GM15510 (cell line): ENCODE measurements around the gene SLC29A1.

Source experiments
- POLR2A ChIP-seq: IDR thresholded peaks from 3 replicates; pipeline ENCODE4 v1.6.1; 2011; ENCODE audit warnings: borderline replicate concordance; ENCODE audit not compliant: insufficient read length; ENCODE audit errors: extremely low read depth

SLC29A1 gene

DNA sequence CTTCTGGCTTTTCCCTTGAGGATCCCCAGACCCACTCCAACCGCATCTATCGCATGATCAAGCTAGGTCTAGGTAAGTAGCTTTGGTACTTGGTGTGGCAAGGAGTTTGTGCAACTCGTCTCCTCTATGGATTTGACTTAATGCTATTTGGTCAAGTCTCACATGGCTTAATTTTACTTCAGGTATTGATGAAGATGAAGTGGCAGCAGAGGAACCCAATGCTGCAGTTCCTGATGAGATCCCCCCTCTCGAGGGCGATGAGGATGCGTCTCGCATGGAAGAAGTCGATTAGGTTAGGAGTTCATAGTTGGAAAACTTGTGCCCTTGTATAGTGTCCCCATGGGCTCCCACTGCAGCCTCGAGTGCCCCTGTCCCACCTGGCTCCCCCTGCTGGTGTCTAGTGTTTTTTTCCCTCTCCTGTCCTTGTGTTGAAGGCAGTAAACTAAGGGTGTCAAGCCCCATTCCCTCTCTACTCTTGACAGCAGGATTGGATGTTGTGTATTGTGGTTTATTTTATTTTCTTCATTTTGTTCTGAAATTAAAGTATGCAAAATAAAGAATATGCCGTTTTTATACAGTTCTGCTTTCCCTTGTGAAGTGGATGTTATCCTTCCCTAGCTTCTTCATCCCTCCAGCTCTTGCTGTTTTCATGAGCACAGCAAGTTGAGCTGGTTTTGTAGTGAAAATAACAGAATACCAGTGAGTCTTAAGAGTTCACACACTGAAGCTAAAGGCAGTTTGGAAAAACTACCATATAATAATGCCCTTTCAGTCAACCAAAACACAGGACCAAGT, 30.1 kb downstream of the SLC29A1 start:
- no peak for TF ChIP-seq POLR2A

DNA sequence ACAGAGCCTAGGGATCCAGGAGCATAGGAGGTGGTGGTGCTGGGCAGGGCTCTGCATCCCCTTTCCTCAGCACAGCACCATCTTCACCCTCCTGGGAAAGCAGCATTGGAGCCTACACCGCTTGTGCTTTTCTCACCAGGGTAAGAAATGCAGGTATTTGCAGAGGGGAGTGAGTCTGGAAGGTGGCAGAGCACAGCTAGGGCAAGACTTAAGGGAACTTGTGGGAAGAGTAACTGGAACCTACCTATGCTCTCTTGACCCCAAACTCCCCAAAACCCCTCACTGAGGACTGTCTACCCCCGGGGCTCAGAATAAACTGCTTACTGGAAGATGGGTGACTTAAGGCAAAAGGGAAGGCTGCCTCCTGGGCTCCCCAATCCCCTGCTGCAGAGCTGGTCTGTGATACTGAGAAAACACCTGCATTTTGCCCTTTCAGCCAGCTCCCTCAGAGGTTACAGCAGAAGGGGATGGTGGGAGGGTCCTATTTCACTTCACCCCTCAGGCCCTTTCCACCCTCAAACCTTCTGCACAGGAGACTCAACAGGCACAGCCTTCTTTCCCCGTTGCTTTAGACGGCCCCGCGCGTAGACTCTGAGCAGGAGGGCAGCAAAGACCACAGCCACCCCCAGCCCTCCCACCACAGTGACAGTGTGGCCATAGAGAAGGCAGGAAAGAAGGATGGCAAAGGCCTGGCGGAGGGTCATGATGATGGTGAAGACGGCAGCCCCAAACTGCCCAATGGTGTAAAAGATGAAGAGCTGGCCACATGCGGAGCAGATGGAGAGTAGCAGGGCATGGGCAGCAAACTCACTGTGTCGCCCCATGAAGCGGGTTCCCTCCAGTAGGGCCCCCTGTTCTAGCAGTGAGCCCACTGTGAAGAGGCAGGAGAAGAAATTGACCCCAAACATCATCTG, 31.1 kb downstream of the SLC29A1 start:
- TF ChIP-seq POLR2A = peak; percentile 41

DNA sequence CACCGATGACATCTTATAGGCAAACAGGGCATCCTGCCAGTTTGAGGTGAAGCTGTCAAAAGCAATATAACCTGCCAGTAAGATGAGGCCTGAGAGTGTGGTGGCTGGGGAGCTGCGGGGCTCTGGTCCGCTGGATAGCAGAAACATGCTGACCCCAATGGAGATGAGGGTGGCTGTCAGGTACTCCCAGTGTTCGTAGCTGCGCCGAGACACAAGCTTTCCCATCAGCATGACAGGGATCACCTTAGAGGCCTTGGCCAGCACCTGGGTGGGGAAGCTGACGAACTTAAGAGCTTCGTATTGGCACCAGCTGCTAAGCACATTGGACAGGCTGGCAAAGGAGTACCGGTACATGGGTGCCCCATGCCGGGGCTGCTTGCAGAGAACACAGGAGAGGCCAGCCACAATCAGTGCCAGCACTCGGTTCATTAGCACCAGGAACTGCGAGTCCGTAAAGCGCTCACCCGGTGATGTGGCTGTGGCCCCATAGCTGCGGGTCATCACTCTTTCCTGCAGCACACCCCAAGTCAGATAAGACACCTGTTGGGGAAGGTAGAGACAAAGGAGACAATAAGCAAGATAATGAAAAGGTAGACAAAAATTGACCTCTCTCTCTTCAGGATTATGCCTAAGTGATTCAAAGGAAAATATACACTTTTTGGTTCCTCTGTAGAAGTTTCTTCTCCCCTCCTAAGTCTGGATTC, 31.9 kb downstream of the SLC29A1 start:
- peak; percentile 38 for TF ChIP-seq POLR2A

DNA sequence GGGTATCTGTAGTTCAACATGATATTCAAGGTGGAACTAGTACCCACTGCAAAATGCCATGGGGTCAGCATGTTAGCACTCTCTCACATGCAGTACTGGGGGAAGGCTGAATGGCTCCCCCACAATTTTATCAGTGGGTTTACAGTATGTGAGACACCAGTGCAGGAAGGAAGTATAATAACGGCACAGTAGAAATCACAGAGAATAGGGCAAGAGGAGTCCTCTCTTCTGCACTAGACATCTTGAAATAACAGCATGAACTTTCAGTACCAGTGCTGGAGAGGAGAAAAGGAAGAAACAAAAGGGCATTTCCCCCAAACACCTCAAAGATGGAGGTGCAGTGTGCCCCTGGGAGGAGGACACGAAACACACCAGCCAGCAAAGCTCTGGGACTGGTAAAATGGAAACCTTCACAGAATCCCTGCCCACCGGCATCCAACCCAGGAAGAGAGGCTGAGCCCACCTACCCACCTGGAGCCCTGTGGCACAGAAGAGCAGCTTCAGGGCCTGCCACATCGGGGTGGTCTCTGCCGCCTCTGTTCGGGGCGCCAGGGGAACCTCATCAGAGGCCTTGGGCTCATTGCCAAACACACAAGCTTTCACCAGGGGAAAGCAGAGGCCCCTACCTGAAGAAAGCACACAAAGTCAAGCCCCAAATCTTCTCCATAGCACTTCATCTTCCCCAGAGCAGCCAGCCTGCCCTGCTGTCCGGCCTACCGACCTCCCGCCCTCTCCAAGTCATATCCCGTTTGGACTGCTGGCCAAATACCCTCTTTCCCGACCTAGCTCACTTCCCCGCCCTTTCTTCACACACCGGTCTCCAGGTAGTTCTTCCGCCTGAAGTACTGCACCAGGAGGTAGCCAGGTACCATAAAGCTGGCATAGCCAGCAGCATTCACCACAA, 32.7 kb downstream of the SLC29A1 start:
- no peak for TF ChIP-seq POLR2A

DNA sequence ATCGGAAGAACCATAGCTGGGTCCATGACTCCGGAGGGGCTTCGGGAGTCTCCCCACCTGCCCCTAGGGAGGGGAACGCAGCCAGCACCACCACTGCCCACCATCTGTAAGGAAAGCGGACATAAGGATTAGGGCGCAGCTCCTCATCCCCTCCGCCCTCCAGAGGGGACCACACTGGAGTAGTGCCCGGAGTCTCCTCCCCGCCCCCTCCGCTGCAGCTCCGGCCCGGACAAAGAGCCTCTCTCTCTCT, 33.3 kb downstream of the SLC29A1 start:
- no peak for TF ChIP-seq POLR2A

DNA sequence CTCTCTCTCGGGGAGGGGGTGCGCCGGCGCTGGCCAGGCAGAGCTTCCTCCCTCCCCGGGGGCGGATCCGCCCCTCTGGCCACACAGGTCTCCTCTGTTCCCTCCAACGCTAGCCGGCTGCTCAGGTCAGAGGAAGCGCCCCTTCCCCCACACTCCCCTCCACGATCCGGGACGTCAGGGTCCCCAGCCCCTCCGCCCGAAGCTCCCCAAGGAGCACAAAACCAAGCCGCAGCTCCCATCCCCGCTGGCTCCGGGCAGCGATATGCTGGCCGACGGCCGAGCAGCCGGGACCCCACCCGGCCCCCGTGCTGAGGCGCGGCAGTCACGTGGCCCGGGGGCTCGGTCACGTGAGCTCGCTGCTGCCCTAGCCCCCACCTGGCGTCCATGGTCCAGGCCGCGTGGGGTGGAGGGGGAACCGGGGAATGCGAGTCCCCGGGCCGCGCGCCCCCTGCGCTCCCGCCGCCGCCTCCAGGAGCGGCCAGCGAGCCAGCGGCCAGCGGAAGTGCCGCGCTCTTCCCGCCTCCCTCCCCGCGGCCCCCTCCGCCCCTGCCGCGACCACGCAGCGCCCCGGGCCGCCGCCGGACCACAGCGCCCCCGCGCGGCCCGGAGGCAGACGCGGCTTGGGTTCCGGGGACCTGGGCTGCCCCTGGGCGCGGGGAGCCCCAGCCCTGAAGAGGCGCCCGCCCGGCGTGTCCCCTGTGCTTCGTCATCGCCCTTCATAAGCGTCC, 33.8 kb downstream of the SLC29A1 start, which contains the start of gene SLC35B2:
Gene SLC35B2 (minus strand): TSS at position 504 of the 728 bp plus-strand sequence. CDS start 118 bp downstream, at position 386.
- TF ChIP-seq POLR2A = peak; percentile 70

DNA sequence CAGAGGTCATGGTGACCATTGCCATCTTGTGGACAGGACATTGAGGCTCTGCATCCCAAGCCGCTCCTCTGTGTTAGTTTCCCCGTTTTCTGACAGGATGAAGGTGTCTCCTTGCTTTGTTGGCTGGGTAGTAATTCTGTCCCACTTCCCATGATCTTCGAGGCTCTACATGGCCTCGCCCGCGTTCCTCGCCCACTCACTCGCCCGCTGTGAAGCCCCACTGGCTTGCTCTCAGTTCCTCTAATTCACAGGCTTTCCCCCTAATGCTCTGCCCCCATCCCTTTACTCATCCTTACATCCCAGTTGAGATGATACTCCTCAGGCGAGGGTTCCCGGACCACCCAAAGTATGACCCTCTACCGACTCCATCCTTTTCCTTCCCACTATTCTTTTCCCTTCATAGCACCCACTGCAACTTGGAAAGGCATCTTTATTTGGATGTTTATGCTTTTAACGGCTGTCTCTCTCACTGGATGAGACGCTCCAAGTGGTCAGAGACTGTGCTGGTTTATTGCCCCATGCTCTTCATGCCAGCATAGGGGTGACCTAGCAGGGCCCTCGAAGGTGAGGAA, 34.4 kb downstream of the SLC29A1 start:
- TF ChIP-seq POLR2A = no peak

DNA sequence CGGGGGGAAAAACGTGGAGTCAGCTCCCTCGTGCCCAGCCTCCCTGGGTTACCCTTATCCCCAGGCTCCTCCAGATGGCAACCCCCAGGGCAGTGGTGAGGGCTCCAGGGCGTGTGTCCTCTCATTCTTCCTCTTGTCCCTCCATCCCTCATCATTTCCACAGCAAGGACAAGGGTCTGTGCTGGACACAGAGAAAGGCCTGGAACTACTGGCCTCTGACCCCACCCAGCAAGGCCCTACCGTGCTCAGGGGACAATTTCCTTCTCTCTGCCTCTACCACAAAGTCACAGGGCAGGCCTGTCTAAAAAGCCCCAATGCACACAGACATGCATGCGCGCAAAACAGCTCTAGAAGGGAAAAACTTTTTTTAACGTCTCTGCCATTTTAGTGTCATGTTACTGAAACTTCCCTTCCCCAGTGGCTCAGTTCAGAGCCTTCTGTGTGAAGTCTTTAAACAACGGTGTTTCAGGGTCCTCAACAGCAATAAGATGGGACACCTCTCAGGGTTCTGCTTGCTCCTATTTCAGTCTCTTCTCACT, 35.0 kb downstream of the SLC29A1 start:
- TF ChIP-seq POLR2A = no peak

DNA sequence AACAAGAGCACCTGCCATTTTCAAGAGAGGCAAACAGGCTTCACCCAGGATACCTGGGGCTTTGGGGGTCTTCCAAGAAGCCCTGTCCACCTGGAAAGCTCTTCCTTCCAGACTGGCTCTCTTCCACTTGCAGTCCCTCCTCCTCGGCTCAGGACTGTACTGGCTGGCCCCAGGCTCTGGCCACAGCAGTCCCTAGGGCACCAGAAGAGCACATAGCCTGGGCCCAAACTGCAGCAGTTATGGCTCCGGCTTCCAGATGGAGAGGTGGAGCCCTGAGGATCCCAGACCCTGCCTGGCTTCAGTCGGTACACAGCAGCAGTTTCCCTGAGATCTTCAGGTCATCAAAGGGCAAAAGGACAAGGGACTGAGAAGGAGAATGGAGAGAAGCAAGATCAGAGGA, 35.5 kb downstream of the SLC29A1 start:
- no peak for TF ChIP-seq POLR2A

DNA sequence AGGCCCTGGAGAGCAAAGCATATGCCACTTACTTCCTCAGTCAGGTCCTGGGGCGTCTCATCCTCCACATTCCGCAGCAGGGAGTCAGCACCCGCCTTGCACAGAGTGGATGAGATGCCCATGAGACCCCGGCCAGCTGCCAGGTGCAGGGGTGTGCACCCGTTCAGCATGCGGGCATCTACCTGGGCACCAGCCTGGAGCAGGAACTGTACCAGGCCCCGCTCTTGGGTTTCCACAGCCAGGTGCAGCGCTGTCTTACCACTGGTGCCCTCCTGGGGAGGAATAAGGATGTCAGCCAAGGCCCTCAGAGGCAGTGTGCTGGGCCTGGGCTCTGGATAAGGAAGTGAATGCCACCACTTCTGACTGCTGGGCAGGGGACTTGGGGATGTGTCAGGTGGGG, 36.6 kb downstream of the SLC29A1 start:
- no peak for TF ChIP-seq POLR2A

DNA sequence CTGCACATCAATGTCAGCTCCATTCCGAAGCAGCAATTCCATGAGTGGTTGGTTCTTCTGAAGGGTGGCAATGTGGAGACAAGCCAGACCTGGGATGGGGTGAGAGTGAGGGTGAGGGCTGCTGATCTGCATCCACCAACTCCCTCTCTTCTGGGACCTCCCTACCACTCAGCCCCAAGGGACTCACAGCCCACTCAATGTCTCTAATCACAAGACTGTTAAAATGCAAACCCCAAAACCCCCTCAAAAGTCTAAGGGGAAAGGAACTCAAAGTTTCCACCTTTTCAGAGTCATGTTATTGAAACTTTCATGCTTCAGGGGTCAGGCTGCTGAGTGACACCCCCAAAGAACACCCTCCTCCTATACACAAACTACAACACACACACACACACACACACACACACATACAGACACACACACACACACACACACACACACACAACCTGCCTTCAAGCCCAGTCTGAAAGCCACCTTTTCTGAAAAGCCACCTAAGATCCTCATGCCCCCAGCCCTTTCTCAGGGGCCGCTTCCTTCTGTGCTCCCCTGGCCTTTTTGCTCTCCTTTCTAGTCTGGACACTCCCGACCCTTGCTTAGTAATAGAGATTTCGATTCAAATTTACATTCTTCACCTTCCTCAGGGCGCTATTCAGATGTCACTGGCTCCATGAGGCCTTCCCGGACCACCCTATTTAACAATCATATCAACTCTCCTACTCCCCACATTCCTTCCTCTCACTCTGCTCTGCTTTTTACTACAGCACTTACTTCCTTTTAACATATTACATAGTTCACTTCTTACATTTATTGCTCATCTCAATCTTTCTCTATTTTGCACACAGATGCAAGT, 37.3 kb downstream of the SLC29A1 start:
- peak; percentile 40 for TF ChIP-seq POLR2A

DNA sequence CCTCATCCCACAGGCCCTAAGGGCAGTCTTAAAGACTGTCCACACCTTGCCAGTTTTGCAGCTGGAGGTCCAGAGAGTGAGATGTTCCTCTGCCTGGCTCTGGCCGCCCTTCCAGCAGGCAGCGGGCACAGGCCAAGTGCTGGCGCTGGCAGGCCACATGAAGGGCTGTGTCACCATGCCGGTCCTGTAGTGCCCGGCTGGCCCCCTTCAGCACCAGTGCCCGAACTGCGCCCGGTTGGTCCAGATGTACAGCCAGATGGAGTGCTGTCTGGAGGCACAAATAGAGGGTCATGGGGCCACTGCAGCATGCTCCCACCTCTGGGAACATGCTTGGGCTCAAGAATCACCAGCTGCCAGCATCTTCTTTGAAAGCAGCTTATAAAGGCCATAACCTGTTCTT, 38.2 kb downstream of the SLC29A1 start:
- TF ChIP-seq POLR2A = no peak
